Activated CD4-positive, alpha-beta T cell treated with anti-CD3 and anti-CD28 coated beads, Interleukin-2, amount 50 U/mL, for 24 hours (primary cell): ENCODE measurements around the gene ENOSF1.
A peak's percentile ranks its signal among the peaks of the same experiment; 100 is the strongest.

Source experiments
- DNase-seq, 2 donors: peaks; one replicate each; pipeline ENCODE4 v3.0.0-alpha.2; 2020; ENCODE audit warnings: low read depth in 1 of 2, low spot score in 1 of 2

Gene ENOSF1

DNA sequence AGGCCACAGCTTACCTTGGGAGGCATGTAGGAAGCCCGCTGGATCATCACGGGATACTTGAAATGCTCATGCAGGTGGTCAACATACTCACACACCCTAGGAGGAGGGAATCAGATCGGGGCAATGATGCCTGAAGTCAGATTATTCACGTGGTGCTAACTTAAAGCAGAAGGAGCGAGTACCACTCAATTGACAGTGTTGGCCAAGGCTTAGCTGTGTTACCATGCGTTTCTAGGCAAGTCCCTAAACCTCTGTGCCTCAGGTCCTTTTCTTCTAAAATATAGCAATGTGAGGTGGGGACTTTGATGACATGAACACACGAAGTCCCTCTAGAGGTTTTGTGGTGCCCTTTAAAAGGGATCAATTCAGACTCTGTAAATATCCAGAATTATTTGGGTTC, 37.1 kb downstream of the ENOSF1 start:
- no peak for DNase-seq

DNA sequence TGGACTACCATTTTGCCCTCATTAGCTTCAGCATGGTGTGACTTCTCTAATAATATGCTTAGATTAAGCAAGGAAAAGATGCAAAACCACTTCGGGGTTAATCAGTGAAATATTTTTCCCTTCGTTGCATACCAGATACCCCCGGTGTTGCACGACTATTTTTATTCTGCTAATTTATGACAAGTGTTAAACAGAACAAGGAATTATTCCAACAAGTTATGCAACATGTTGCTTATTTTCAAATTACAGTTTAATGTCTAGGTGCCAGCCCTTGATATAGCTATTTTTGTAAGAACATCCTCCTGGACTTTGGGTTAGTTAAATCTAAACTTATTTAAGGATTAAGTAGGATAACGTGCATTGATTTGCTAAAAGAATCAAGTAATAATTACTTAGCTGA, 38.7 kb downstream of the ENOSF1 start:
- no peak for DNase-seq

DNA sequence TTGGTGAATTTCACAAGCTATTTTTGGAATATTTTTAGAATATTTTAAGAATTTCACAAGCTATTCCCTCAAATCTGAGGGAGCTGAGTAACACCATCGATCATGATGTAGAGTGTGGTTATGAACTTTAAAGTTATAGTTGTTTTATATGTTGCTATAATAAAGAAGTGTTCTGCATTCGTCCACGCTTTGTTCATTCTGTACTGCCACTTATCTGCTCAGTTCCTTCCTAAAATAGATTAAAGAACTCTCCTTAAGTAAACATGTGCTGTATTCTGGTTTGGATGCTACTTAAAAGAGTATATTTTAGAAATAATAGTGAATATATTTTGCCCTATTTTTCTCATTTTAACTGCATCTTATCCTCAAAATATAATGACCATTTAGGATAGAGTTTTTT, 39.1 kb downstream of the ENOSF1 start:
- DNase-seq: no peak

DNA sequence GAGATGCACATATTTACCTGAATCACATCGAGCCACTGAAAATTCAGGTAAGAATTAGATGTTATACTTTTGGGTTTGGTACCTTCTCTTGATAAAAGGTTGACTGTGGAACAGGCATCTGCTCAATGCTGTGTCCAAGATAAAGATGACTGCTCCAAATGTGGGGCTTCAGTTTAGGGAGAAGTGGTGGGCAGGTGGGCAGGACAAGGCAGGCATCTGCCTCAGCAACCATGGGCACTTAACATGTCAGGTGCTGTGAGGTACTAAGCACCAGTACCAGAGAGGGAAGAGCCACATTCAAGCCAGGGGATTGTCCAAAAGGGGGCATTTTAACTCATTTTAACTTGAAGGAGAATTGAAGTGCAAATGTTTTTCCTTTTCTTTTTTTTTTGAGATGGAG, 41.0 kb downstream of the ENOSF1 start:
- DNase-seq: no peak

DNA sequence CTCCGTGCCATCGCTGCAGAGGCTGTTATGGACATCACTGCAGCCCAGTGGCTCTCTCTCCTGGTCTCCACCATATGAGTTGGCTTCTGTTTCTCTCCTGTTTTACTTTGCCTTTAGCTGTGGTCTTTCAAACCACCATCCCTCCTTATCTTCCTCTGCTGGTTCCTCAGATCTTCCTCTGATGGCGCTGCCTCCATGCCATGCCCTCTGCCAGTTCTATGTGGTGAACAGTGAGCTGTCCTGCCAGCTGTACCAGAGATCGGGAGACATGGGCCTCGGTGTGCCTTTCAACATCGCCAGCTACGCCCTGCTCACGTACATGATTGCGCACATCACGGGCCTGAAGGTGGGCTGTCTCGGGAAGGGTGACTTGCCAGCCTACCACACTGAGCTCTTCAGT, 41.9 kb downstream of the ENOSF1 start:
- no peak for DNase-seq

DNA sequence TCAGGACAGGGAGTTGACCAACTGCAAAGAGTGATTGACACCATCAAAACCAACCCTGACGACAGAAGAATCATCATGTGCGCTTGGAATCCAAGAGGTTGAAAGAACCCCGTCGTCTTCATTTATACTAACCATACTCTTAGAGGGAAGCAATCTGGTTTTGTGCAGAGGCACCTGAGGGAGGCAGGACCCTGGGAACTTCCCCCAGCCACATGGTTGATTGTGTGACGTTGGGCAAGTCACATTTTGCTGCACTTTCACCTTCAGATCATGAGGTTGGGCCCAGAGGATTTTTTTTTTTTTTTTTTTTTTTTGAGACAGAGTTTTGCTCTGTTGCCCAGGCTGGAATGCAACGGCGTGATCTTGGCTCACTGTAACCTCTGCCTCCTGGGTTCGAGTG, 43.4 kb downstream of the ENOSF1 start:
- DNase-seq: no peak

DNA sequence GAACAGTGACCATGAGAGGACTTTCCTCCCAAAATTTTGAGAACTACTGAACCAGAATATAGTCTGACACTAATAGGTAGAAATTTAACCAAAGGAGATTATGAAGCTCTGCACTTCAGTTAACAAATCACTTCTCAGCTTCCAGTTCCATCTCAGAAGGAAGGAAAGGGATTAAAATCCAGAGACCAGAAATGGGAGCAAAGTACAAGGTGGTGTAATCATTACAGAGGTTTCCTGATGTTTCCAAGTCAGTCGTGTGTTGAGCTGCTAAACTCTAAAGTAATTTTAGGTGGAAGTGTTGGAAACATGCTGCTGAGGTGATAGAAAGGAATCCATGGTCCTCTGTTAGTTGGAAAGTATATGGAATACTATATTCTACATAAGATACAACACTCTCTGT, 44.2 kb downstream of the ENOSF1 start:
- no peak for DNase-seq

DNA sequence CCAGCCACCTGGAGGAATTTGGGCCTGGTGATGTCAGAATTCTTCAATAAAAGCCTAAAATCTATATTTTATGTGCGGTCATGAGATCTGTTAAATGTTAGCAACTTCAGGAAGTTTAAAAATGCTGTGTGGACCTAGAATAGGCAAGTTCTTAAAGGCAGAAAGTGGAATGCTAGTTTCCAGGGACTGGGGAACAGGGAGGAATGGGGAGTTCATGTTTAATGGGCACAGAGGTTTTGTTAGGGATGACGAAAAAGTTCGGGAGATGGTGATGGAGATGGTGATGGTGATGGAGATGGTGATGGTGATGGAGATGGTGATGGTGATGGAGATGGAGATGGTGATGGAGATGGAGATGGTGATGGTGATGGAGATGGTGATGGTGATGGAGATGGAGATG, 45.8 kb downstream of the ENOSF1 start:
- DNase-seq: no peak

DNA sequence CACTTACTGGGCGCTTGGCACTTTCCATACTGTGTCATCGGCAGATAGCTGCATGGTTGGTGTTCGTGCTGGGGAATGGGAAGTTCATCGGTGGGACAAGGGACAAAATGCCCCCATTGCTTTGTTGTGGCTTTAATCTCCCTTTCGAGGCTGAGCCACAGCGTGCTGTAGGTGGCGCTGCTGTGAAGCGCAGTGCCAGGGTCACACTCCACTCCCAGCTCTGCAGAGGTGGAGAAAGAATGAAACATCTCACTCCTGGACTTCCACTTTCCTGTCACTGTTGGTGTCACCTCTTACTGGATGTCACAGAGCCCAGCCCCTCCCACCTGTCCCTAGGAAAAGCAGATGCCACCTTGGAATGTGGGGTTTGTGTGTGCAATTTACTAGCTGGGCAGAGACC, 46.3 kb downstream of the ENOSF1 start:
- DNase-seq: no peak

DNA sequence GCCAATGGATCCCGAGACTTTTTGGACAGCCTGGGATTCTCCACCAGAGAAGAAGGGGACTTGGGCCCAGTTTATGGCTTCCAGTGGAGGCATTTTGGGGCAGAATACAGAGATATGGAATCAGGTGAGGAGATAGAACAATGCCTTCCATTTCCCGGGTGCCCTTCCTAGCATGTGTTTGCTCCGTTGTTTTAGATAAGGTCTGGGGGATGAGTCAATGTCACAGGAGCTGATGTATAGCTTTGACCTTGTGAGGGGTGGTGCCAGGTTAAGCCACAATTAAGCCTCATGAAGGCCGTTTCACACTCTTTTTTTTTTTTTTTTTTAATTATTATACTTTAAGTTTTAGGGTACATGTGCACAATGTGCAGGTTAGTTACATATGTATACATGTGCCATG, 50.2 kb downstream of the ENOSF1 start:
- no peak for DNase-seq

DNA sequence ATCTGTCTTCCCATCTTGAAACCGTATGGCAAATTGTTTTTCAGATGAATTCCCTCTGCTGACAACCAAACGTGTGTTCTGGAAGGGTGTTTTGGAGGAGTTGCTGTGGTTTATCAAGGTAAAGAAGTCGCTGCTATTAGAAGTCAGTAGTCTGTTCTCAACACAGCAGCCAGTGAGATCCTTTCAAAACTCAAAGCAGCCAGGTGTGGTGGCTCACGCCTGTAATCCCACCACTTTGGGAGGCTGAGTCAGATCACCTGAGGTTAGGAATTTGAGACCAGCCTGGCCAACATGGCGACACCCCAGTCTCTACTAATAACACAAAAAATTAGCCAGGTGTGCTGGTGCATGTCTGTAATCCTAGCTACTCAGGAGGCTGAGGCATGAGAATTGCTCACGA, 52.8 kb downstream of the ENOSF1 start:
- no peak for DNase-seq

DNA sequence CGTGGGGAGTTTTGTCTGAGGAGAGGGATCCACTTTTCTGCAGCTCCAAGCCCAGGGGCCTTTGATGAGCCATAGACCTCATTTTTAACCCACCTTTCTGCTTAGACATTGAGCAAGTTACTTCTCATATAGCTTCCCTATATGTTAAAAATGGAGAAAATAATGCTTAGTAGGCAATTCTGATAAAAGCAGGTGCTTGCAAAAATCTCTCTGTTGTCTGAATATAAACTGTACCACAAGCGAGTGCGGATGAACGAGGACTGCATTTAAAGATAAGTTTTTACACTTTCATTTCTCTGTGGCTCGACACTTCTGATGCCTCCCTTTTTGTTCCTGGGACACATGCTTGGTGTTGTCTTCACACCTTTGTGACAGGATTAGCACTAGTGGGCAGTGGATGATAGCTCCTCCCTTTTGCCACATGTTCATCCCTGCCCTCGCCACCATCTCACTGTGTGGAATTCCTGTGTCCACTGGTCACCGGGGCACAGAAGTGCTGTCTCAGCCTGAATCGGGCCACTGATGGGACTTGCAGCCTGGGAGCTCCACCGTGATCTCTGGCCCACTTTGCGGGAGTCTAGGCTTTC, 53.4 kb downstream of the ENOSF1 start:
- no peak for DNase-seq

DNA sequence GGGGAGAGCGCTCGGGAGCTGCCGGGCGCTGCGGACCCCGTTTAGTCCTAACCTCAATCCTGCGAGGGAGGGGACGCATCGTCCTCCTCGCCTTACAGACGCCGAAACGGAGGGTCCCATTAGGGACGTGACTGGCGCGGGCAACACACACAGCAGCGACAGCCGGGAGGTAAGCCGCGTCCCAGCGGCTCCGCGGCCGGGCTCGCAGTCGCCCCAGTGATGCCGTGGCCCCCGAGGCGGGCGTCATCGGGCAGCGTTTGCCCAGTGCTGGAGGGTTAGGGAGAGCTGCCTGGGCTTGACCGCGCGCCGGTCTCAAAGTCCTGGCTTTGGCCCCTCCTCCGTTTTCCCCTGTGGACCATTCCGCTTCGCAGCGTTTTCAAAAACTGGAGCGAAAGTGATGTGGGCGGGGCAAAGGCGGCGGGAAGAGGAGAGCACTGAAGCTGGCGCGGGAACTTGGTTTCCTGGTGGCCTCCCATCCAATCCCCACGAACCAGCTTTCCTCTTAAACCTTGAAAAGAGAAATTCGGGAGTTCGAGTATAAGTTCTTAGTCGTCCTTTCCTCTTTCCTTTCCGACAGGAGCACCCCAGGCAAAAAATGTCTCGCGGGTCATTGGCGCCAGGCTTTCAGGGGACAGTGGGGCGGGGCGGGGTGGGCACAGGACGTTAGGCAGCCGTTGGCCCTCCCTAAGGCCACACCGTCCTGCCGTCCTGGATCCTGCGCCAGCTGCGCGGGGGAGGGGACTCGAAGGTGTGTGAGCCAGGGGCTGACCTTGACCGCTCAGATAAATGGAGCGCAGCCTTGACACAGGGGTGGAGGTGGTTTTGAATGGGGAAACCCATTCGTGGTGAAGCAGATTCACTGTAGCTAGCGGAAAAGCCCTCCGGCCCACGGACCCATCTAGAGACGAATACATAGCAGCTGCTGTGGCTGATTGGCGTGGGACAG, 54.2 kb downstream of the ENOSF1 start:
- DNase-seq: peak; percentile 24 to 62

DNA sequence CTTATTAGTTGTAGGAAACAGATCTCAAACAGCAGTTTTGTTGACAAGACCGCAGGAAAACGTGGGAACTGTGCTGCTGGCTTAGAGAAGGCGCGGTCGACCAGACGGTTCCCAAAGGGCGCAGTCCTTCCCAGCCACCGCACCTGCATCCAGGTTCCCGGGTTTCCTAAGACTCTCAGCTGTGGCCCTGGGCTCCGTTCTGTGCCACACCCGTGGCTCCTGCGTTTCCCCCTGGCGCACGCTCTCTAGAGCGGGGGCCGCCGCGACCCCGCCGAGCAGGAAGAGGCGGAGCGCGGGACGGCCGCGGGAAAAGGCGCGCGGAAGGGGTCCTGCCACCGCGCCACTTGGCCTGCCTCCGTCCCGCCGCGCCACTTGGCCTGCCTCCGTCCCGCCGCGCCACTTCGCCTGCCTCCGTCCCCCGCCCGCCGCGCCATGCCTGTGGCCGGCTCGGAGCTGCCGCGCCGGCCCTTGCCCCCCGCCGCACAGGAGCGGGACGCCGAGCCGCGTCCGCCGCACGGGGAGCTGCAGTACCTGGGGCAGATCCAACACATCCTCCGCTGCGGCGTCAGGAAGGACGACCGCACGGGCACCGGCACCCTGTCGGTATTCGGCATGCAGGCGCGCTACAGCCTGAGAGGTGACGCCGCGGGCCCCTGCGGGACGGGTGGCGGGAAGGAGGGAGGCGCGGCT, 55.0 kb downstream of the ENOSF1 start, which contains the start of gene TYMS:
Gene TYMS (plus strand): TSS at position 343 of the 690 bp plus-strand sequence. CDS start 90 bp downstream, at position 433.
- DNase-seq: peak; percentile 14 to 26

DNA sequence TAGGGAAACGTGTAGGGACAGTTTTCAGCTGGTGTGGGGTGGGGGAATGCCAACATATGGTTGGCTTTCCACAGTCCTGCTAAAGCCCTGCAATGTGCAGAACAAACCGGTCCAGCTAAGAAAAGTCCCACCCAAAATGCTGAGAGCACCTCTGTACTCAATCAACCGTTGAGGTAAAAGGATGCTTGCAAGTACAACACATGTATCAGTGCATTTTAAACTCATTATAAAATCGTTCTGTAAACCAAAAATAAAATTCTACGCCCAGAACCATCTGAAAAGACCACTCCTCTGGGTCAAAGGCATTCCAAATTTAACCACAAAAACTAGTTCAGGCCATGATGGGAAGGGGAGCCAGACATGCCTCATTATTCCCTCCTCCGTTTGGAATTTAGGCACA, 57.0 kb downstream of the ENOSF1 start:
- no peak for DNase-seq

DNA sequence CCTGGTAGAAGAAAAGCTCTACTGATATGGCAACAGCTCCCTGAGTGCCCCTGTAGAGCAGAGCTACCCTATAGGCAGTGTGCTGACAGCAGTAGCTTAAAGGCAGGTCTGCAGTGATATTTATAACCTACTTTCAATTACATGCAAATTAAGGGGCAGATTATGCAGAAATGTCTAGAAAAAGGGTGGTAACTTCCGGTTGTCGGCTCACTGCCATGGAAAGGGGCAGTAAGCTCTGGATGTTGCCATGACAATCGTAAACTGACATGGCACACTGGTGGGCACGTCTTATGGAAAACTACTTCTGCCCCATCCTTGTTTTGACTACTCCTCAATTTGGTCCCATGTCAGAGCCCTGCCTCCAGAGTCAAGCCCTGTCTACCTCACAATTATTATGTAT, 57.8 kb downstream of the ENOSF1 start:
- DNase-seq: no peak

DNA sequence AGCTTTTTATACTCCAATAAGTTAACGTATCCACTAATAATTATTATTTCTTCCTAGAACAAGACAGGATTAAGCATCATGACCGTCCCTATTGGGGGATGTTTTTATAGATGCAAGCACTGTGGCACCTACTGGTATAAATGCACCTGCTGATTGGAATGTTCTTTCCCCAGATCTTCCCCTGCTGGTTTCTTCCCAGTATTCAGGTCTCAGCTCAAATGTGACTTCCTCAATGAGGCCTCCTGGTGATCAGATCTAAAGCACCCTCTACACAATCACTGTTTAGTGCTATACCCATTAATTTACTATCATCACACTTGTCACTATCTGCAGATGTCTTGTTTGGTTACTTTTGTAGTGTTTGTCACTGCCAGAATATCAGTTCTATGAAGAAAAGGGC, 58.9 kb downstream of the ENOSF1 start:
- DNase-seq: no peak

DNA sequence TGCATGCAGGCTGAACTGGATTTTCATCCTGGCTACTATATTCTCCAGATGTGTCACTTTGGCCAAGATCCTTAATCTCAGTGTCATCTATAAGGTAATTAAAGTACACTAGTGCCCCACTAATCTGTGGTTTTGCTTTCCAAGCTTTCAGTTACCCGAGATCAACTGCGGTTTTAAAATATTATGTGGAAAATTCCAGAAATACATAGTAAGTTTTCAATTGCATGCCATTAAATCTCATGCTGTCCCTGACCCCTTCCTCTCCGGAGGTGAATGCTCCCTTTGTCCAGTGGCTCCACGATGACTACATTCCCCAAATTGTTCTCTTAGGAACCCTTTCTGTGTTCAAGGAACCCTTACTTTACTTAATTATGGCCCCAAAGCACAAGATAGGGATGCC, 60.3 kb downstream of the ENOSF1 start:
- DNase-seq: no peak

DNA sequence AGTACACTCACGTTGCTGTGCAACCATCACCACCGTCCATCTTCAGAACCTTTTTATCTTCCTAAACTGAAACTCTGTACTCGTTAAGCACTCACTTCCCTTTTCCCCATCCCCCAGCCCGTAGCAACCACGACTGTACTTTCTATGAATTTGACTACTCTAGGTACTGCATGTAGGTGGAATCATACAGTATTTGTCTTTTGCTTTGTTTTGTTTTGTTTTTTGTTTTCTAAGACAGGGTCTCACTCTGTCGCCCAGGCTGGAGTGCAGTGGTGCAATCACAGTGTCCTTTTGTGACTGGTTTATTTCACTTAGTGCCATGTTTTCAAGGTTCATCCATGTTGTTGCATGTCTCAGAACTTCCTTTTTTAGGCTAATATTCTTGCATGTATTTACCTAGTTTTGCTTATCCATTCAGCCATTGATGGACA, 62.0 kb downstream of the ENOSF1 start:
- no peak for DNase-seq

DNA sequence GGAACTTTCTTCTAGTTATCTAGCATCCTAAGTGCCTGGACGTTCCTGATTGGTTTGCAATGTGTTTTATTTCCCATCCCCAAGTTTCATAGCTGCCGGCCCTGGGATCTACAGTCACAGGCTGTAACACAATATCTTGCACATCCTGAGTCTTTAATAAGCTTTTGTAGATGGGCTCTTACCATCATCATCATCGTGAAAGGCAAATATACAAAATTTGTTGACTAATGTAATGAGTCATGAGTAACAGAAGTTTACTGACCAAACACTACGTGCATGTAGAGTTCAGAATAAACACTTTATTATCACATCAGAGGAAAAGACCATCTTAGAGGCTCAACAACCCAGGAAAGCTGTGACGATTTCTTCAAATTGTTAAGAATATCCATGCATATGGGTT, 63.1 kb downstream of the ENOSF1 start:
- DNase-seq: no peak

DNA sequence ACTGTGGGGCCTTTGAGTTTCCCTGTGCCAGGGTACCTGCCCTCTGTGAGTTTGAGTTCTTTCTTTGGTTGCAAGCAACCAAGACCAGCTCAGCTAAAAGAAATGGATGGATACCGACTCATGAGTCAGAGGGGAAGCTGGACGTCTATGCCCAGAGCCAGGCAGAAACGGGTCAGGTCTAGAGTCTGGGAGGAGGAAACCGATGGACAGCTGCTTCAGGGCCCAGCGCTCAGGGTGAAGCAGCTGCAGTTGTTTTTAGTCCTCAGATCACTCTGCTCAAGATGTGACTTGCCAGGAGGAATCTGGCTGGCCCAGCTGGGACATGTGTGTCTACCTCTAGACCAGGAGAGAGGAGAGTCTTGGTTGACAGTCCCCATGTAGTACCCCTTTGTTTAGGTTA, 65.1 kb downstream of the ENOSF1 start:
- no peak for DNase-seq

DNA sequence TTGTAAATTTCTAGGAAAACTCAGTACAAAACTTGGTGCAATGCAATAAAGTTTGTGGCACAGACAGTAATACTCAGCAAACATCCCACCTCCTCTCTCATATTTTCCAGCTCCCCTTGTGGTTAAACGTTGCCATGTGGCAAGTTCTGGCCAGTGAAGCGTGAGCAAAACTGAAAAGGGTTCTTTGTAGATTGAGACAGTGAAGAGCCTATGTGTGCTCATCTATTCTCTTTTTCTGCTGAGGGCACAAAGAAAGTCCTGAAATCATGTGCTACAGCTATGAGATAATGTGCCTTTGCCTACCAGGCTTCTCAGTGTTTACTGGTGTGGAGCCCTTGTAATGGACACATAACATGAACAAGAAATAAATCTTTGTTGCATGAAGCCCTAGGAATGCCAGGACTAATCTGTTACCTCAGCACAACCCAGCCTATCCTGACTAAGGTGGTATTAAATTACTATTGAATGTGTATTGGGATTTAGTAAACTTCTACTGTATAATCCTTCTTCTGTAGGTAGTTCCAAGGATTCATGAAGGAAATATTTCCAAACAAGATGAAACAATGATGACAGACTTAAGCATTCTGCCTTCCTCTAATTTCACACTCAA, 67.9 kb downstream of the ENOSF1 start:
- no peak for DNase-seq
